B cell (primary cell): ENCODE results near the gene ILDR2. TPM values are rescaled to one million over a fixed set of nuclear protein-coding genes. Genes with fewer than 3 reads are reported as not detected.
A peak's percentile ranks its signal among the peaks of the same experiment; 100 is the strongest.

ENCODE experiments used
- ATAC-seq: fragments of 200-7000 bp; cut with Tn5 transposase; one replicate; pipeline ENCODE4 v1.10.0; 2021; ENCODE audit warnings: low read depth, mild to moderate bottlenecking, moderate number of reproducible peaks, moderate library complexity
- CTCF ChIA-PET: fragments of 350-600 bp; sonication (Branson Sonifier 250); formaldehyde crosslinking; loops from one replicate; lab custom pipeline; 2021; ENCODE audit warnings: antibody characterized with exemption, inconsistent platforms; lab: Charles Lee
- POLR2A ChIA-PET: fragments of 350-600 bp; sonication (Branson Sonifier 250); formaldehyde crosslinking; loops from one replicate; lab custom pipeline; 2021; ENCODE audit warnings: antibody characterized with exemption; lab: Charles Lee
- DNase-seq: peaks from one replicate; pipeline ENCODE4 v3.0.0; 2013
- H2AFZ ChIP-seq: 2 replicates; pipeline ENCODE4 v1.6.1; 2012; ENCODE audit warnings: mild to moderate bottlenecking, low read depth, low read length; ENCODE audit not compliant: insufficient read depth, poor library complexity, severe bottlenecking
- H3K27ac ChIP-seq, 2 donors: 1 replicate in 1 of 2; 2 replicates in 1 of 2; pipeline ENCODE4 v1.5.1; 2012 to 2013; ENCODE audit warnings: low read length in 2 of 2, mild to moderate bottlenecking in 2 of 2, moderate library complexity in 1 of 2
- H3K27me3 ChIP-seq, 4 experiments: fragments of 200-600 bp in 1 of 4; sonication (generic) in 1 of 4; replicated peaks in 1 of 4; 1 replicate in 2 of 4; 2 replicates in 2 of 4; pipeline versions ENCODE4 v1.6.1 to v1.7.0; 2013 to 2016; ENCODE audit warnings: low read length in 3 of 4, mild to moderate bottlenecking in 2 of 4, mixed read lengths in 1 of 4, moderate library complexity in 1 of 4; ENCODE audit not compliant: insufficient read depth in 4 of 4, control insufficient read depth in 3 of 4; ENCODE audit errors: control extremely low read depth in 1 of 4
- H3K36me3 ChIP-seq, 2 experiments: replicated peaks in 1 of 2; 1 replicate in 1 of 2; 2 replicates in 1 of 2; pipeline versions ENCODE4 v1.6.1 to v1.7.1; 2013; ENCODE audit warnings: low read length in 1 of 2; ENCODE audit not compliant: insufficient read depth in 2 of 2, control insufficient read depth in 1 of 2; ENCODE audit errors: control extremely low read depth in 1 of 2, extremely low read depth in 1 of 2
- H3K4me1 ChIP-seq, 2 donors: fragments of 200-600 bp in 1 of 2; sonication (generic) in 1 of 2; 1 replicate in 1 of 2; 2 replicates in 1 of 2; pipeline versions ENCODE4 v1.5.1 to v1.6.1; 2013 to 2017; ENCODE audit warnings: low read length in 2 of 2; ENCODE audit not compliant: control insufficient read depth in 2 of 2, insufficient read depth in 2 of 2
- H3K4me2 ChIP-seq: replicated peaks from 2 replicates; pipeline ENCODE3; 2012; ENCODE audit warnings: mild to moderate bottlenecking, low read depth, low read length; ENCODE audit not compliant: poor library complexity, severe bottlenecking
- H3K4me3 ChIP-seq, 5 experiments: fragments of 200-600 bp in 1 of 5; sonication (generic) in 1 of 5; 1 replicate in 3 of 5; 2 replicates in 2 of 5; pipeline versions ENCODE4 v1.5.1 to v1.7.0; 2011 to 2016; ENCODE audit warnings: low read length in 4 of 5, mild to moderate bottlenecking in 4 of 5, low read depth in 2 of 5, control low read depth in 1 of 5, moderate library complexity in 1 of 5; ENCODE audit not compliant: insufficient read depth in 1 of 5; ENCODE audit errors: control extremely low read depth in 1 of 5, extremely low read depth in 1 of 5
- H3K79me2 ChIP-seq: fragments of 200-600 bp; sonication (generic); one replicate; pipeline ENCODE4 v1.6.0; 2016; ENCODE audit warnings: low read length; ENCODE audit not compliant: control insufficient read depth, insufficient read depth
- H3K9ac ChIP-seq: fragments of 200-600 bp; sonication (generic); 2 replicates; pipeline ENCODE4 v1.6.1; 2017; ENCODE audit warnings: mild to moderate bottlenecking, low read length, moderate library complexity
- H3K9me3 ChIP-seq, 3 donors: one replicate each; pipeline versions ENCODE4 v1.6.1 to v1.7.1; 2013; ENCODE audit warnings: low read length in 2 of 3; ENCODE audit not compliant: control insufficient read depth in 2 of 3, insufficient read depth in 1 of 3; ENCODE audit errors: control extremely low read depth in 1 of 3
- H4K20me1 ChIP-seq: 2 replicates; pipeline ENCODE4 v1.6.0; 2012; ENCODE audit warnings: mild to moderate bottlenecking, low read length; ENCODE audit not compliant: insufficient read depth, control insufficient read depth, poor library complexity, severe bottlenecking
- H3K27ac Mint-ChIP-seq: one replicate; pipeline ENCODE4 v1.8.0; 2021; ENCODE audit warnings: mixed read lengths
- H3K27me3 Mint-ChIP-seq: one replicate; pipeline ENCODE4 v1.8.0; 2021; ENCODE audit warnings: mixed read lengths
- H3K4me1 Mint-ChIP-seq: one replicate; pipeline ENCODE4 v1.8.0; 2021; ENCODE audit warnings: mixed read lengths
- H3K4me3 Mint-ChIP-seq: one replicate; pipeline ENCODE4 v1.8.0; 2021; ENCODE audit warnings: mixed read lengths
- H3K9me3 Mint-ChIP-seq: one replicate; pipeline ENCODE4 v1.8.0; 2022; ENCODE audit warnings: mixed read lengths; ENCODE audit not compliant: insufficient read depth
- EZH2 ChIP-seq: IDR thresholded peaks from 2 replicates; pipeline ENCODE4 v1.6.1; 2012; ENCODE audit warnings: borderline replicate concordance, low read depth, mild to moderate bottlenecking, moderate library complexity, low read length; ENCODE audit not compliant: insufficient read depth, poor library complexity, severe bottlenecking
- WGBS: methylation state at CpG from one replicate; pipeline ENCODE4 v1.1.5; 2013; ENCODE audit warnings: missing lambda C conversion rate; ENCODE audit not compliant: insufficient coverage; 5-methylcytosine and 5-hydroxymethylcytosine counted together
- intact Hi-C: fragments of 100-400 bp; cut with micrococcal nuclease; formaldehyde crosslinking; loops from one replicate; pipeline ENCODE4 v1.10.0; 2022
- polyA plus RNA-seq: library from polyadenylated mRNA; depleted of rRNA; stranded (reverse); fragments of >200 nt; gene quantifications from 2 replicates; pipeline ENCODE4 v1.2.3, GENCODE V29; 2012
- total RNA-seq, 2 donors: library from RNA; stranded (reverse); fragments of 120-200 nt in 1 of 2; gene quantifications; 1 replicate in 1 of 2; 2 replicates in 1 of 2; pipeline versions ENCODE4 v1.2.3 to v1.2.4, GENCODE V29; 2013 to 2022
- TF ChIP-seq, protein P1 (sequence below): fragments of 200-600 bp; IDR thresholded peaks from one replicate; pipeline ENCODE4 v1.8.0; 2022; ENCODE audit warnings: antibody characterized with exemption, mild to moderate bottlenecking

ILDR2 gene
- total and polyA plus RNA-seq, 2 donors (not counting 1 experiment from before 2014, with no cell fraction given), result 0.01 TPM; not detected in 1

DNA sequence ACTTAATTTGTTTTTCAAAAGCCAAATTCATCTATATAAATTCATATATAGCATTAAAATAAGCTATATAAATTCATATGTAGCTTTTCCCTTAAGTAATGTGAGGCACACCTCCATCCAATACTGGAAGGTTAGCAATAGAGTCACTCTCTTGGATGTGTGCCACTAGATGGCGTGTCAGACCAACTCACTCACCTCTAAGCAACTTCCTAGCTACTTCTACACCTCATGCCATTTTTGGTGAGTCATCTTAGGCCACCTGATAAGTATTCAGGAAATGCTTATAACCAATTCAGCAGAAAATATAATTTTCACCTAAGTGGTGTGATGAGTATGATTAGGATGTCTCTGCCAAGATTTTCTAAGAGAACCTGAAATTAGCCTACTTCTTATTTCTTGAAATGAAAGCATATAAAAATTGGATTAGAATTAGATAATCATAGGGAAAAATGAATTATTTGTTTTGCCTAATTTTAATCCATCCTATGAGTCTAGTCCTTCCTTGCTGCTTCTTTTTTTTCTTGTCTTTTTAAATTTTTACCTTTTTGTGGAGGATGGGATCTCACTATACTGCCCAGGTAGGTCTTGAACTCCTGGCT is 64.8 kb downstream of the ILDR2 start:
- H3K4me3 ChIP-seq, result no peak overlapping the region
- no CpG with 5 or more reads among the region's 1 CpG for WGBS
- no peak overlapping the region for H3K9ac ChIP-seq
- no peaks in the 10 kb centered on the region for H3K79me2 ChIP-seq
- H3K27ac ChIP-seq, result no peak overlapping the region
- H3K9me3 ChIP-seq, result peaks cover 0 to 4% (median 2%) of the 10 kb centered on the region in 3 donors
- H3K27me3 ChIP-seq, result no peaks in the 10 kb centered on the region
- H3K4me3 Mint-ChIP-seq, result no peak overlapping the region
- CTCF ChIA-PET, result interaction anchor here (0.5 to 21.5 kb wide), 44 partner anchors 8 to 647 kb away, joined by 3 to 944 read pairs (median 4); partner anchors contain the start of genes POGK, POU2F1, STYXL2 and TADA1
- no peaks in the 10 kb centered on the region for H4K20me1 ChIP-seq
- intact Hi-C loops, result loop anchor here (1.0 to 10.0 kb wide), 4 partner anchors 64 to 644 kb away; partner anchors contain the start of genes CREG1 and ILDR2
- no peaks in the 10 kb centered on the region for H3K27me3 Mint-ChIP-seq
- no peak overlapping the region for H2AFZ ChIP-seq
- H3K4me1 Mint-ChIP-seq, result peaks cover 6% of the 10 kb centered on the region
- TF ChIP-seq, protein P1, sequence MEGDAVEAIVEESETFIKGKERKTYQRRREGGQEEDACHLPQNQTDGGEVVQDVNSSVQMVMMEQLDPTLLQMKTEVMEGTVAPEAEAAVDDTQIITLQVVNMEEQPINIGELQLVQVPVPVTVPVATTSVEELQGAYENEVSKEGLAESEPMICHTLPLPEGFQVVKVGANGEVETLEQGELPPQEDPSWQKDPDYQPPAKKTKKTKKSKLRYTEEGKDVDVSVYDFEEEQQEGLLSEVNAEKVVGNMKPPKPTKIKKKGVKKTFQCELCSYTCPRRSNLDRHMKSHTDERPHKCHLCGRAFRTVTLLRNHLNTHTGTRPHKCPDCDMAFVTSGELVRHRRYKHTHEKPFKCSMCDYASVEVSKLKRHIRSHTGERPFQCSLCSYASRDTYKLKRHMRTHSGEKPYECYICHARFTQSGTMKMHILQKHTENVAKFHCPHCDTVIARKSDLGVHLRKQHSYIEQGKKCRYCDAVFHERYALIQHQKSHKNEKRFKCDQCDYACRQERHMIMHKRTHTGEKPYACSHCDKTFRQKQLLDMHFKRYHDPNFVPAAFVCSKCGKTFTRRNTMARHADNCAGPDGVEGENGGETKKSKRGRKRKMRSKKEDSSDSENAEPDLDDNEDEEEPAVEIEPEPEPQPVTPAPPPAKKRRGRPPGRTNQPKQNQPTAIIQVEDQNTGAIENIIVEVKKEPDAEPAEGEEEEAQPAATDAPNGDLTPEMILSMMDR, result peak; percentile 96
- no peak for TF ChIP-seq EZH2
- ATAC-seq (peak; percentile 97), DNase-seq (peak; percentile 87)
- H3K27ac Mint-ChIP-seq, result no peak overlapping the region
- H3K4me2 ChIP-seq, result no peak overlapping the region
- no peaks in the 10 kb centered on the region for H3K36me3 ChIP-seq
- peaks cover 6 to 8% of the 10 kb centered on the region in 2 donors for H3K4me1 ChIP-seq
- H3K9me3 Mint-ChIP-seq, result no peaks in the 10 kb centered on the region
- POLR2A ChIA-PET, result interaction anchor here (1.1 to 2.1 kb wide), 2 partner anchors 148 to 151 kb away, joined by 5 to 6 read pairs; no protein-coding TSS in a partner anchor

DNA sequence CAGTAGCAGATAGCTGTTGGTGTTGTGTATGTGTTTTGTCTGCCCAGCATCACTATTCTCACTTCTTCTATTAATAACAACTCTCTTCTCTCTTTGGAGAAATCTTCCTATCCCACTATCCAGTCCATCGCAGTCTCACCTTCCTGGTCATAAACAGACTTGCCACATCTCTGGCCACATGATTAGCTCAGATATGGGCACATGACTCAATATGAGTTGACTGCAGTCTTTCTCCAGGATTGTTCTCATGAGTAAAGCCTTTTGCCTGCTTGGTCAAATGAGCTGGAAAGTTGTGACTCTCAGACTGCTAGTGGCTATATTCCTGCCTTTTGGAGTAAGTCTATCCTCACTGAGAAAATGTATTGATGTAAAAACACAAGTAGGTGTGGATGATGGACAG is 66.4 kb downstream of the ILDR2 start:
- H3K27ac Mint-ChIP-seq, result no peak overlapping the region
- H3K4me1 Mint-ChIP-seq, result peaks cover 6% of the 10 kb centered on the region
- H3K79me2 ChIP-seq, result no peaks in the 10 kb centered on the region
- WGBS, result 100% methylated on average over 1 of the region's 1 CpG
- no peaks in the 10 kb centered on the region for H3K9me3 Mint-ChIP-seq
- H3K27me3 ChIP-seq, result no peaks in the 10 kb centered on the region
- H3K4me1 ChIP-seq, result peaks cover 6 to 8% of the 10 kb centered on the region in 2 donors
- H3K27me3 Mint-ChIP-seq, result no peaks in the 10 kb centered on the region
- no peak overlapping the region for H3K9ac ChIP-seq
- H3K4me3 Mint-ChIP-seq, result no peak overlapping the region
- H3K27ac ChIP-seq, result no peak overlapping the region
- ChIA-PET CTCF (interaction anchor here (0.7 to 21.5 kb wide), 10 partner anchors 9 to 624 kb away, joined by 3 to 944 read pairs (median 12); partner anchors contain the start of gene TADA1), POLR2A (interaction anchor here (2.1 kb wide), 1 partner anchor 153 kb away, joined by 5 read pairs; no protein-coding TSS in a partner anchor)
- ATAC-seq, result no peak
- no peak overlapping the region for H3K4me3 ChIP-seq
- no peak for DNase-seq
- H3K4me2 ChIP-seq, result no peak overlapping the region
- intact Hi-C loops, result no loop called here
- TF ChIP-seq, protein P1, result no peak
- no peak for TF ChIP-seq EZH2
- peaks cover 0 to 4% (median 2%) of the 10 kb centered on the region in 3 donors for H3K9me3 ChIP-seq
- no peaks in the 10 kb centered on the region for H3K36me3 ChIP-seq
- no peak overlapping the region for H2AFZ ChIP-seq
- no peaks in the 10 kb centered on the region for H4K20me1 ChIP-seq
